GM11168 (cell line): ENCODE results near the gene IGF2BP3.
"Not testable (repeated sequence)": the region's sequence is repeated elsewhere in the genome, so short reads cannot be mapped to it uniquely, and the experiment has no call there.

ENCODE experiments used
- in situ Hi-C: fragments of 300-500 bp; cut with MboI; formaldehyde crosslinking; loops from one replicate; pipeline ENCODE4 v1.12.0; 2022; ENCODE audit warnings: low sequenced_read_pairs; ENCODE audit not compliant: unreplicated experiment

Gene IGF2BP3

DNA sequence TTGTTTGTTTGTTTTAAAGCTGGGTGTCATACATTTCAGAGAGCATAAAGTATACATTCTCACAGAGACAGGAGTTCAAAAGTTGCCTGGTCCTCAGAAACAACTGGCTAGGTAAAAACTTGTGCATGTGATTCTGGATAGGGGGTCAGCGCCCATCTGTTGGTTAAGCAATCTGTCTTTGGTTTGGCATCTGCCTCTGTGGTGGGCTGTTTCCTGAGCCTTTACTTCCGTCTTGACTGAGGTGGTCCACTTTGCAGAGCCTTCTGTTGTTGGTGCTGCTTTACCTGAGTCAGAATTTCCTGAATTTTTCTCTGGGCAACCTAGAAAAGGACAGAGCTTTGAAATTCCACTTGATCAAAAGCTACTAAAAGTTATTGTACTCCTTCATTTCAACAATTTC lies 158.2 kb downstream of the IGF2BP3 start:
- in situ Hi-C loops, result not testable (repeated sequence)

- in situ Hi-C loops, result no loop called here
Observed at GRCh38 chr7:23308754-23309153, 161.5 kb downstream of the IGF2BP3 start.

GRCh38 chr7:23306936-23307521 lies 163.3 kb downstream of the IGF2BP3 start:
- in situ Hi-C loops, result no loop called here

DNA sequence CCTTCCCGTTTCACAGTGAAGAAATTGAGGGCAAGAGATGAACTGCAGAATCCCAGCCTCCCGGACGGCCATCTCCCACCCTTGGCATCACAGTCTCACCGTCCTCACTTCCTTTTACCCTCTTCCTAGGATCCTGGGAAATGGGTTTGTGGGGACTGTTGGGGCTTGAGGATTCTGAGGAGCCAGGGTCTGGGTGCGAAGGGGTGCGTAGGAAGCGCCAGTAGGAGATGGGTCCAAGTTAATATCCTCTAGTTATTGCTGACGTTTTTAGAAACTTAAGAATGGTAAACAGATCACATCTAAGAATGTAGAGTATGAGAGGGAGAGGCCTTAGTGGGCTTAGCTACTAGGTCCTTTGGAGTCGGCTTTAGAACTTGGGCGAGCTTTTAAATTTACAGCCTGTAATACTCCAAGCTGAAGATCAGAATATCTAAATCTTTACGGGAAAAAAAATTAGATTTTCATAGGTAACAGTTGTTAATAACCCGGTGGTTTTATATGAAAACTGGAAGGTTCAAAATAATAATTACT lies 170.5 kb downstream of the IGF2BP3 start:
- in situ Hi-C loops, result loop anchor here (25.0 kb wide), 1 partner anchor 387 kb away; the partner anchor contains the start of gene FAM221A

DNA sequence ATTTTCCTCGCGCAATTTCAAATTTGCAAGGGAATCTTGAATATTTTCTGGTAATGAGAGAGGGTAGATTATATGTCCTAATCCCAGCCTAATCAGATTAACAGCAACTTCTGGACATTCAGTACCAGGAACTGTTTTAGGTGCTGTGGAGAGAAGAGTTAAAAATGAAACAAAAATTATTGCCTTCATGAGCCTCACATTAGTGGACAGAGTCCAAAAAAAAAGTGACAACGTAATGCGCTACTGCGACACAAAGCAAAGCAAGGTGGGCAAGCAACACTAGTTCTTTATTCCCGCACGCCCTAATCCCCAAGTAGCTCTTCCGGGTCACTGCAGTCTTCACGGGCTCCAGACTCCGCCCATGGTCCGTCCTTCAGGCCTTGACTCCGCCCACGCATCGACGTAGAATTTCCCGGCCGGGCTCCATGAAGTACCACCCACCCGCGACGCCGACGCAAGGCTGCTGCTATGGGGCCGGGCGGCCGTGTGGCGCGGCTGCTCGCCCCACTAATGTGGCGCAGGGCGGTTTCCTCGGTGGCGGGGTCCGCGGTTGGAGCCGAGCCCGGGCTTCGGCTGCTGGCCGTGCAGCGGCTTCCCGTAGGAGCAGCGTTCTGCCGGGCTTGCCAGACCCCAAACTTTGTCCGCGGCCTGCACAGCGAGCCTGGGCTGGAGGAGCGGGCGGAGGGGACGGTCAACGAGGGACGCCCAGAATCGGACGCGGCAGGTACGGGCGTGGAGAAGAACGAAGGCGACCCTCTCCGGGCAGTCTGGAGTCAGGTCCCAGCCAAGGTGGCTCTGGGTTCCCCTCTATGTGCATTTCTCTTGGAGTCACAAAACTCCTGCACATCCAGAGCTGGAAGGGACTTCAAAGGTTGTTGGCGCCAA lies 171.2 kb downstream of the IGF2BP3 start, which contains the start of gene MALSU1:
TSS of gene MALSU1 (plus strand) at position 455 of the 885 bp plus-strand sequence. CDS start at position 469, 14 bp downstream.
- in situ Hi-C loops, result loop anchor here (25.0 kb wide), 1 partner anchor 388 kb away; the partner anchor contains the start of gene FAM221A

GRCh38 chr7:23298141-23298881 lies 172.0 kb downstream of the IGF2BP3 start:
- in situ Hi-C loops, result loop anchor here (25.0 kb wide), 1 partner anchor 389 kb away; the partner anchor contains the start of gene FAM221A

DNA sequence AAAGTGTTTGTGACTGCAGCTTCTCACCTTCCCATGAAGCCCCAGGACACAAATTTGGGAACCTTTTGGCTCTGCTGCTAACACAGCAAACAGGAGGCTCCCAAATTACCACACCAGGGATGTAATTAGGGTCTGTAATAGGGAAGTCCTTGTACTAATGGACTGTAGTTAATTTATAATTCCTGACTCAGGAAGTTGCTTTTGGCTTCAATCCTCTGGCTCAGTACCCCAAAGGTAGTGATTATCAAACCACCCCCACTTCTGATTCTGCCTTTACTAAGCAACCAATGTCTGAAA lies 174.9 kb downstream of the IGF2BP3 start:
- in situ Hi-C loops, result loop anchor here (25.0 kb wide), 1 partner anchor 392 kb away; the partner anchor contains the start of gene FAM221A

DNA sequence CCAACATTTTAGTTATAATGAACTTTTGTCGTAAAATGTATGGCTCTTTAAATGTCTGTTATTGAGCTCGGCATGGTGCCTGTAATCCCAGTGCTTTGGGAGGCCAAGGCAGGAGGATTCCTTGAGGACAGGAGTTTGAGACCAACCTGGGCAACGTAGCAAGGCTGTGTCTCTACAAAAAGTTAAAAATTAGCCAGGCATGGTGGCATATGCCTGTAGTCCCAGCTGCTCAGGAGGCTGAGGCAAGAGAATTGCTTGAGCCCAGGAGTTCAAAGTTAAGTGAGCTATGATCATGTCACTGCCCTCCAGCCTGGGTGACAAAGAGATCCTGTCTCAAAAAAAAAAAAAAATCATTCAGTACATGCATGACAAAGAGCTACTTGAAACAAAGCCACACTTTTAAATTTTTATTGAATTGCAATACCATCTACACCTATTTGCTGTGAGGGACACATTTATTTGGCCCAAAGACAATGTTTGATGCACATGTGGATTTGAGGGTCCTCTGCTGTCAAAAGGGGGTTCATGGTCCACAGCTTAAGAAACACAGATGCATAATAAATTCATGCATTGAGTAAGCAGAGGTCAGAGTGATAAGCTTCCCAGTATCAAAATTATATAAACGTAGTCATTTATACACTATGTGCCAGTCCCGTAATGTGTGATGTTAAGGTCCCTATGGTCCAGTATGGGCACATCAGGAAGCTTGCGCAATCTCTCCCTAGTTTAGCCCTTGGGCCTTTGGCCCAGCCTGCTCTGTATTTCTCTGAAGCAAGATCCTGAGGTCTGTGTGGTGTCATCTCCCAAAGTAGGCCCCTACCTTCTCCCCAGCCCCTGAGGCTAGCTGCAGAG lies 175.5 kb downstream of the IGF2BP3 start:
- in situ Hi-C loops, result loop anchor here (25.0 kb wide), 1 partner anchor 393 kb away; the partner anchor contains the start of gene FAM221A

DNA sequence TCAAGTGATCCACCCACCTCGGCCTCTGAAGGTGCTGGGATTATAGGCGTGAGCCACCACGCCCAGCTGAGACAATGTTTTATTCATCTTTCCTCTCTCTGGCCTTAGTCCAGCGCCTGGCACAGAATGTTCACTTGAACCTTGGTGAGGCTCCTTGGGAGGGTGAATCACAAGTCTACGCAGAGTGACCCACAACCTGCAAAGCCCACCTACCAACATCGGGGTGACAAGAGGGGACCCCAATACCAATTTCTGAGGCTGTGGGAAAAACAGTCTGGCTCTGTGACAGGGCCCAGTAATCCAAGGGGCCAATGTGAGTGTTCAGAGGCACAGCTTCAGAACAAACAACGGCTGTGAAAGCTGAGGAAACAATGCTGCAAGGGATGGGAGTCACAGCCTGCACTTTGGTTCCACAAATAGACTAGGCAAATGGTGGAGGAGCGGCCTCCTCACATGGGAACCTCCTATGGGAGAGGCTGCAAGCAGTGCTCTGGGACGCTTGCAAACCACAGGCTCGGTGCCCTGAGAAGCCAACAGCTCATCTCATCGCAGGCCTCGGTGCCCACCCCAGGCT lies 176.7 kb downstream of the IGF2BP3 start:
- in situ Hi-C loops, result loop anchor here (25.0 kb wide), 1 partner anchor 394 kb away; the partner anchor contains the start of gene FAM221A

- in situ Hi-C loops, result loop anchor here (25.0 kb wide), 1 partner anchor 395 kb away; the partner anchor contains the start of gene FAM221A
Observed at GRCh38 chr7:23292623-23293022, 177.7 kb downstream of the IGF2BP3 start.

DNA sequence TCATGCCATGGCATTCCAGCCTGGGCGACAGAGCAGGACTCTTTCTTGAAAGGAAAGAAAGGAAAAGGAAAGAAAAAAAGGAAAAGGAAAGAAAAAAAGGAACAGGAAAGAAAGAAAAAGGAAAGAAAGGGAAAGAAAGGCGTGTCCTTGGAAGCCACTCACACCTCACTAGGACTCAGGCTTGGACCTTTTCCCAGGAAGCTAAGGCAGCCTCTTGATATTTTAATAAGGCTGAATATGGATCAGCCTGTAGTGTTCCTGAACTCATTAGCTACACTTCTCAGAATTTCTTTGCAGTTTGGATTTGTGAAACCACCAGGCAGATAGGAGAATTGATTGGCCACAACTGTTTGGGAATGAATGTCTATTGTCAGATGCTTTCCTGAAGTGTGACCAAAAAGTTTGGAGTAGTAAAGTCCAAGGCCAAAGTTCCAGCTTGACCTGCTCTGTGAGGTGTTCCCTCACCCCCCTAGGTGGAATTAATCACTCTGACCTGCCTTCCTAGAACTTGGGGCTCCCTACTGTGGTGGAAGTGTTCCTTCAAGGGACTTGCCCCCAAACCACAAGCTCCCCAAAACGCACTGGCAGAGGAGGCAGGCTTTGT lies 178.2 kb downstream of the IGF2BP3 start:
- in situ Hi-C loops, result loop anchor here (25.0 kb wide), 1 partner anchor 395 kb away; the partner anchor contains the start of gene FAM221A

DNA sequence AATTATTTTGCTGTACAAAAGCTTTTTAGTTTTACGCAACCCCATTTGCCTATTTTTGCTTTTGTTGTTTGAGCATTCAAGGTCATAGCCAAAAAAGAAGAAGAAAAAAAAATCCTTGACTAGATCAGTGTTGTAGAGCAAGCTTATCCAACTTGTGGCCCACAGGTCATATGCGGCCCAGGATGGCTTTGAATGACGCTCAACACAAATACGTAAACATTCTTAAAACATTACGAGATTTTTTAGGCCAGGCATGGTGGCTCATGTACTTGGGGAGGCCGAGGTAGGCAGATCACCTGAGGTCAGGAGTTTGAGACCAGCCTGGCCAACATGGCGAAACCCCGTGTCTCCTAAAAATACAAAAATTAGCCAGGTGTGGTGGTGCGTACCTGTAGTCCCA lies 179.3 kb downstream of the IGF2BP3 start:
- in situ Hi-C loops, result loop anchor here (25.0 kb wide), 1 partner anchor 396 kb away; the partner anchor contains the start of gene FAM221A

DNA sequence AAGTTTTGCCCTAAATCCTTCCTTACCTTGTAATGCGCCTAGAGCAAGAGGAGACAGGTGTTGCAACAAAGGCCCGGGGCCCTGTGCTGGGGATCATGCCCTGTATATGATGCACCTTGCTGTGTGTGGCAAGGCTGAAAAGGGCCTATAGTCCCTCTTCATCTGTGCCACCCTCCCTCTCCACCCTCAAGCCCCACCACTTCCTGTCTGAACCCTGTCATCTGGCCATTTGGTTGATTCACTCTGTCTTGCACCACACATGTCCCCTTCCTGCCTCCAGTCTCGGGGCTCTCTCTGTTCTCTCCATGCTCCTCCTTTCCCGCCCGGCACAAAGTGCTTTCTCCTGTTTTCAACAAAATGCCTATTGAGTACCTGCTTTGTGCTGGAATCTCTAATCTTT lies 182.7 kb downstream of the IGF2BP3 start:
- in situ Hi-C loops, result loop anchor here (25.0 kb wide), 1 partner anchor 400 kb away; the partner anchor contains the start of gene FAM221A

DNA sequence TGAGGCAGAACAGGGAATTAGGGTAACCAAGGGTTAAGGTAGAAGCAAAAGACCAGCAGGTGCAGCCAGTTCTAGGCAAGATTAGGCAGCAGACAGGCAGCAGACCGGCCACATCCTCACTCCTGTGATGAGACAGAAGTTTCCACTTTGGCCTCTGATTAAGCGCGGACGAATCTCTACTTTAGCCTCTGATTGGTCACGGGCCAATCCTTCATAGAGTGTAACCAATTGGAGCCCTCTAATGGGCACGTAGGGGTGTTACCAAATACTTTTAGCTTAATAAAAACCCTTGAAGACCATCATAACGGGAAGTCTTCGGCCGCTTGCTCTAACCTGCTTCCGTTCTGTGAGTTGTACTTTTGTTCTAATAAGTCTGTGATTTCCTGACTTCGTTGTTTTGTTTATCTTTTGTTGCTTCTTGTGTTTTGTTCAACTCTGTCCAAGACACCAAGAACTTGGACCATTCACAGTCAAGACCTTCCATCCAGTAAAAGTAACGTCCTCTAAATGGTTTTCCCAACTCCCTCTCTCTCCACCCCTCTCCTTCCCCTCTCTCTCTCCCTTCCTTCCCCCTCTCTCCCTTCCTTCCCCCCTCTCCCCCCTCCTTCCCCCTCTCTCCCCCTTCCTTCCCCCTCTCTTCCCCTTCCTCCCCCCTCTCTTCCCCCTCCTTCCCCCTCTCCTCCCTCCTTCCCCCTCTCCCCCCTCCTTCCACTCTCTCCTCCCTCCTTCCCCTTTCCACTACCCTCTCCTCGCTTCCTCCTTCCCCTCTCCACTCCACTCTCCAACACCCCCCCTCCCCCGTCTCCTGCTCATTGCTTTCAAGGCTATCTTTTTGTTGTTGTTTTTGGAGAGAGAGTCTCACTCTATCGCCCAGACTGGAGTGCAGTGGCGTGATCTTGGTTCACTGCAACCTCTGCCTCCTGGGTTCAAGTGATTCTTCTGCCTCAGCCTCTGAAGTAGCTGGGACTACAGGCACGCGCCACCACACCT lies 184.3 kb downstream of the IGF2BP3 start:
- in situ Hi-C loops, result loop anchor here (25.0 kb wide), 1 partner anchor 401 kb away; the partner anchor contains the start of gene FAM221A

DNA sequence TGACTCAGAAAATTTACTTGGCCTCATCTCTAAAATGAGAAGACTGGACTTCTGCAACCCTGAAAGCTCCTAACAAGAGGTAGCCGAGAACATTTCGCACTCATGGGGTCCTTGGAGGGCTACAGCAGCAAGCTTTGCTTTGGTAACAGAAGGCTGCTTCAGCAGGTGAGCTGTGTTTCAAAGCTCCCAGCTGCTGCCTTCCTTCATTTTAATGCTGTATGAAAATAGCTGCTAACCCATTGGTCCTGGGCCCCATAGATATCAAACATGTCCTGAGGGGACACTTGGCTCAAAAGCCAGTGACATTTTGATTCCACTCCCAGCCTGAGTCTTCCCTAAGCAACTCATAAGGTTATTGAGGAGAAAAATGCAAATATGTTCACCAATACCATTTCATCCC lies 185.4 kb downstream of the IGF2BP3 start:
- in situ Hi-C loops, result loop anchor here (25.0 kb wide), 1 partner anchor 402 kb away; the partner anchor contains the start of gene FAM221A

DNA sequence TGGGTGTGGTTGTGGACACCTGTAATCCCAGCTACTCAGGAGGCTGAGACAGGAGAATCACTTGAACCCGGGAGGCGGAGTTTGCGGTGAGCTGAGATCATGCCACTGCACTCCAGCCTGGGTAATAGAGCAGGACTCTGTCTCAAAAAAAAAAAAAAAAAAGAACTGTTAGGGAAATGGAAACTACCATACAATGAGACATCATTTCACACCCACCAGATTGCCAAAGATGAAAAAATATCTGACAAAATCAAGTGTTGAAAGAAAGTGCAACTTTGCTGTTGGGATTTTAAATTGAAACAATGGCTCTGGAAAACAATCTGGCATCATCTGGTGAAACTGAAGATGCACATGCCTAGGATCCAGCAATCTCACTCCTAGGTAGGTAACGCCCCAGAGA lies 187.2 kb downstream of the IGF2BP3 start:
- in situ Hi-C loops, result loop anchor here (25.0 kb wide), 1 partner anchor 404 kb away; the partner anchor contains the start of gene FAM221A
